Trophoblast cell (in vitro differentiated cells and primary cell): Measurements from ENCODE around the gene SSTR1. TPM values are rescaled to one million over a fixed set of nuclear protein-coding genes. Genes with fewer than 3 reads are reported as not detected.

ENCODE experiments used
- DNase-seq, 2 donors: peaks; one replicate each; pipeline ENCODE4 v3.0.0-alpha.2; 2016
- H2AFZ ChIP-seq: 2 replicates; pipeline ENCODE4 v1.6.1; 2013; ENCODE audit warnings: low read length, moderate library complexity, mild to moderate bottlenecking; ENCODE audit not compliant: insufficient read depth, poor library complexity
- H2AK5ac ChIP-seq: 2 replicates; pipeline ENCODE4 v1.6.1; 2013; ENCODE audit warnings: mild to moderate bottlenecking, low read length
- H2BK120ac ChIP-seq: 2 replicates; pipeline ENCODE4 v1.6.1; 2013; ENCODE audit warnings: low read length, mild to moderate bottlenecking, moderate library complexity; ENCODE audit not compliant: insufficient read depth, poor library complexity
- H2BK12ac ChIP-seq: 2 replicates; pipeline ENCODE4 v1.6.1; 2013; ENCODE audit warnings: mild to moderate bottlenecking, low read length, moderate library complexity
- H2BK5ac ChIP-seq: 2 replicates; pipeline ENCODE4 v1.6.1; 2013; ENCODE audit warnings: low read length, low read depth, moderate library complexity, mild to moderate bottlenecking; ENCODE audit not compliant: poor library complexity
- H3K14ac ChIP-seq: 2 replicates; pipeline ENCODE4 v1.6.1; 2013; ENCODE audit warnings: mild to moderate bottlenecking, low read length
- H3K18ac ChIP-seq: 2 replicates; pipeline ENCODE4 v1.6.1; 2013; ENCODE audit warnings: mild to moderate bottlenecking, low read length
- H3K23ac ChIP-seq: 2 replicates; pipeline ENCODE4 v1.6.1; 2013; ENCODE audit warnings: low read length
- H3K27ac ChIP-seq: 2 replicates; pipeline ENCODE4 v1.5.1; 2013; ENCODE audit warnings: low read depth, mild to moderate bottlenecking, inconsistent platforms, low read length, moderate library complexity
- H3K27me3 ChIP-seq: 2 replicates; pipeline ENCODE4 v1.6.1; 2013; ENCODE audit warnings: inconsistent platforms, mild to moderate bottlenecking, low read length, moderate library complexity; ENCODE audit not compliant: insufficient read depth
- H3K36me3 ChIP-seq, 2 experiments: 1 replicate in 1 of 2; 2 replicates in 1 of 2; pipeline ENCODE4 v1.6.1; 2013; ENCODE audit warnings: low read length in 2 of 2, mild to moderate bottlenecking in 2 of 2, moderate library complexity in 1 of 2; ENCODE audit not compliant: insufficient read depth in 2 of 2, control insufficient read depth in 1 of 2
- H3K4ac ChIP-seq: 2 replicates; pipeline ENCODE4 v1.6.1; 2013; ENCODE audit warnings: low read depth, mild to moderate bottlenecking, low read length, moderate library complexity
- H3K4me1 ChIP-seq, 2 experiments: 1 replicate in 1 of 2; 2 replicates in 1 of 2; pipeline ENCODE4 v1.6.1; 2013; ENCODE audit warnings: low read length in 2 of 2, mild to moderate bottlenecking in 2 of 2, moderate library complexity in 1 of 2; ENCODE audit not compliant: insufficient read depth in 2 of 2, control insufficient read depth in 1 of 2
- H3K4me2 ChIP-seq: 2 replicates; pipeline ENCODE4 v1.6.1; 2013; ENCODE audit warnings: inconsistent platforms, mild to moderate bottlenecking, low read length, moderate library complexity
- H3K4me3 ChIP-seq: 2 replicates; pipeline ENCODE4 v1.5.1; 2013; ENCODE audit warnings: mild to moderate bottlenecking, low read depth, low read length, inconsistent platforms
- H3K79me1 ChIP-seq: one replicate; pipeline ENCODE4 v1.6.1; 2013; ENCODE audit warnings: low read length
- H3K79me2 ChIP-seq: 2 replicates; pipeline ENCODE4 v1.6.1; 2013; ENCODE audit warnings: low read length, mild to moderate bottlenecking; ENCODE audit not compliant: control insufficient read depth, insufficient read depth, poor library complexity
- H3K9ac ChIP-seq: 2 replicates; pipeline ENCODE4 v1.6.1; 2013; ENCODE audit warnings: mild to moderate bottlenecking, low read length
- H3K9me3 ChIP-seq: 2 replicates; pipeline ENCODE4 v1.6.1; 2013; ENCODE audit warnings: low read depth, mild to moderate bottlenecking, control low read depth, inconsistent platforms, low read length; ENCODE audit not compliant: insufficient read depth
- H4K12ac ChIP-seq: 2 replicates; pipeline ENCODE4 v1.6.1; 2013; ENCODE audit warnings: low read depth, mild to moderate bottlenecking, low read length, moderate library complexity
- H4K8ac ChIP-seq: 2 replicates; pipeline ENCODE4 v1.6.1; 2013; ENCODE audit warnings: low read depth, mild to moderate bottlenecking, low read length, moderate library complexity
- H4K91ac ChIP-seq: one replicate; pipeline ENCODE4 v1.6.1; 2013; ENCODE audit warnings: low read depth, mild to moderate bottlenecking, low read length, moderate library complexity
- WGBS: extraction: QIAGEN DNeasy Blood & Tissue Kit; methylation state at CpG from one replicate; pipeline ENCODE4 v1.1.7; 2013; ENCODE audit warnings: missing lambda C conversion rate; ENCODE audit not compliant: insufficient read length, insufficient coverage; ENCODE audit errors: extremely low coverage; 5-methylcytosine and 5-hydroxymethylcytosine counted together
- polyA plus RNA-seq: library from polyadenylated mRNA; stranded (reverse); fragments of 200-250 nt; gene quantifications from 2 replicates; pipeline ENCODE4 v1.2.3, GENCODE V29; 2013

The SSTR1 gene
- polyA plus RNA-seq, result 0.01 TPM in 1 of 2 replicates, not detected in the other

- no CpG with 5 or more reads among the region's 49 CpGs for WGBS
- Histone ChIP-seq H3K27me3 (peaks cover 49% of the 10 kb centered on the region), H3K18ac (no peak within 1 kb of the TSS), H3K14ac (no peak within 1 kb of the TSS), H4K91ac (no peak within 1 kb of the TSS), H3K4me3 (no peak within 1 kb of the TSS), H3K4me2 (peak within 1 kb of the TSS; percentile 53), H4K8ac (no peak within 1 kb of the TSS), H3K4ac (no peak within 1 kb of the TSS), H3K79me1 (no peaks in the 10 kb centered on the region), H2AFZ (no peak within 1 kb of the TSS), H3K27ac (no peak within 1 kb of the TSS), H3K79me2 (no peaks in the 10 kb centered on the region), H2BK5ac (no peak within 1 kb of the TSS), H3K23ac (peak within 1 kb of the TSS; percentile 56), H2BK12ac (no peak within 1 kb of the TSS), H3K36me3 (no peaks in the 10 kb centered on the region), H3K9ac (no peak within 1 kb of the TSS), H3K4me1 (peaks cover 9 to 14% of the 10 kb centered on the region in 2 experiments), H2AK5ac (no peak within 1 kb of the TSS), H3K9me3 (peaks cover 16% of the 10 kb centered on the region), H2BK120ac (no peak within 1 kb of the TSS), H4K12ac (no peak within 1 kb of the TSS)
- no peak for DNase-seq
These were observed at the start of gene SSTR1 for GRCh38 chr14:38207736-38208617. Gene SSTR1, plus strand, starts transcription at chr14:38207904. Its CDS starts 1,486 bp downstream, at chr14:38209390.

GRCh38 chr14:38158468-38158867, 49.2 kb upstream of the SSTR1 start:
- H3K27me3 ChIP-seq, result no peaks in the 10 kb centered on the region
- no peak overlapping the region for H3K4me2 ChIP-seq
- H2AK5ac ChIP-seq, result no peak overlapping the region
- no peak overlapping the region for H2AFZ ChIP-seq
- no peak overlapping the region for H4K8ac ChIP-seq
- H2BK5ac ChIP-seq, result no peak overlapping the region
- H3K9me3 ChIP-seq, result no peaks in the 10 kb centered on the region
- no peak overlapping the region for H4K91ac ChIP-seq
- H3K79me1 ChIP-seq, result no peaks in the 10 kb centered on the region
- H3K23ac ChIP-seq, result no peak overlapping the region
- no peak overlapping the region for H3K9ac ChIP-seq
- no peak overlapping the region for H2BK12ac ChIP-seq
- H3K4ac ChIP-seq, result no peak overlapping the region
- H2BK120ac ChIP-seq, result no peak overlapping the region
- no peaks in the 10 kb centered on the region for H3K79me2 ChIP-seq
- H3K4me1 ChIP-seq, result no peaks in the 10 kb centered on the region
- no peak overlapping the region for H3K27ac ChIP-seq
- no peak overlapping the region for H3K14ac ChIP-seq
- no peak overlapping the region for H3K18ac ChIP-seq
- no peak overlapping the region for H3K4me3 ChIP-seq
- no peak for DNase-seq
- H4K12ac ChIP-seq, result no peak overlapping the region
- H3K36me3 ChIP-seq, result no peaks in the 10 kb centered on the region

GRCh38 chr14:38168416-38168815, 39.3 kb upstream of the SSTR1 start:
- no peak overlapping the region for H3K18ac ChIP-seq
- DNase-seq, result no peak
- no peaks in the 10 kb centered on the region for H3K36me3 ChIP-seq
- no peak overlapping the region for H4K8ac ChIP-seq
- no peak overlapping the region for H3K4ac ChIP-seq
- no peaks in the 10 kb centered on the region for H3K27me3 ChIP-seq
- H3K9me3 ChIP-seq, result no peaks in the 10 kb centered on the region
- no peak overlapping the region for H3K4me3 ChIP-seq
- H2AK5ac ChIP-seq, result no peak overlapping the region
- no peak overlapping the region for H3K23ac ChIP-seq
- no peaks in the 10 kb centered on the region for H3K79me2 ChIP-seq
- H2BK12ac ChIP-seq, result no peak overlapping the region
- H3K79me1 ChIP-seq, result no peaks in the 10 kb centered on the region
- H3K9ac ChIP-seq, result no peak overlapping the region
- no CpG with 5 or more reads among the region's 2 CpGs for WGBS
- no peak overlapping the region for H3K27ac ChIP-seq
- H3K4me2 ChIP-seq, result no peak overlapping the region
- no peak overlapping the region for H2BK5ac ChIP-seq
- no peaks in the 10 kb centered on the region for H3K4me1 ChIP-seq
- no peak overlapping the region for H3K14ac ChIP-seq
- H4K91ac ChIP-seq, result no peak overlapping the region
- no peak overlapping the region for H2BK120ac ChIP-seq
- no peak overlapping the region for H4K12ac ChIP-seq
- no peak overlapping the region for H2AFZ ChIP-seq

- no peak overlapping the region for H3K27ac ChIP-seq
- no peaks in the 10 kb centered on the region for H3K27me3 ChIP-seq
- WGBS, result no CpG with 5 or more reads among the region's 2 CpGs
- H3K79me1 ChIP-seq, result no peaks in the 10 kb centered on the region
- H3K14ac ChIP-seq, result no peak overlapping the region
- no peak overlapping the region for H4K12ac ChIP-seq
- no peak overlapping the region for H2BK5ac ChIP-seq
- no peak overlapping the region for H4K8ac ChIP-seq
- no peak overlapping the region for H2BK120ac ChIP-seq
- DNase-seq, result no peak
- H3K79me2 ChIP-seq, result no peaks in the 10 kb centered on the region
- no peak overlapping the region for H3K18ac ChIP-seq
- no peak overlapping the region for H2AFZ ChIP-seq
- no peak overlapping the region for H3K23ac ChIP-seq
- H3K4me3 ChIP-seq, result no peak overlapping the region
- no peak overlapping the region for H2AK5ac ChIP-seq
- H3K4ac ChIP-seq, result no peak overlapping the region
- H3K9ac ChIP-seq, result no peak overlapping the region
- H2BK12ac ChIP-seq, result no peak overlapping the region
- H3K36me3 ChIP-seq, result no peaks in the 10 kb centered on the region
- no peak overlapping the region for H3K4me2 ChIP-seq
- no peaks in the 10 kb centered on the region for H3K4me1 ChIP-seq
- H3K9me3 ChIP-seq, result no peaks in the 10 kb centered on the region
- H4K91ac ChIP-seq, result no peak overlapping the region
These were observed 36.5 kb upstream of the SSTR1 start for GRCh38 chr14:38171197-38171596.
